RWPE1 (cell line): ENCODE data around the gene MAPK9.
A peak's percentile ranks its signal among the peaks of the same experiment; 100 is the strongest.

Experiments used
- CTCF ChIA-PET: fragments of 350-600 bp; sonication (Branson Sonifier 250); formaldehyde crosslinking; extraction: SDS; loops from one replicate; lab custom pipeline; 2021; lab: Yijun Ruan, JAX
- POLR2A ChIA-PET: fragments of 400-600 bp; formaldehyde crosslinking; extraction: SDS; loops from one replicate; lab custom pipeline; 2020; ENCODE audit warnings: antibody characterized with exemption; ENCODE audit not compliant: low non-redundant PET; lab: Yijun Ruan, JAX
- DNase-seq: peaks from one replicate; pipeline ENCODE4 v3.0.0; 2012; ENCODE audit warnings: low spot score
- H3K27ac ChIP-seq: fragments of 450-650 bp; 2 replicates; pipeline ENCODE4 v1.5.1; 2017
- TF ChIP-seq, protein P1 (sequence below): fragments of 450-650 bp; conservative IDR thresholded peaks from 2 replicates; pipeline ENCODE4 v1.5.1; 2017; ENCODE audit warnings: low read depth, mild to moderate bottlenecking

The MAPK9 gene

DNA sequence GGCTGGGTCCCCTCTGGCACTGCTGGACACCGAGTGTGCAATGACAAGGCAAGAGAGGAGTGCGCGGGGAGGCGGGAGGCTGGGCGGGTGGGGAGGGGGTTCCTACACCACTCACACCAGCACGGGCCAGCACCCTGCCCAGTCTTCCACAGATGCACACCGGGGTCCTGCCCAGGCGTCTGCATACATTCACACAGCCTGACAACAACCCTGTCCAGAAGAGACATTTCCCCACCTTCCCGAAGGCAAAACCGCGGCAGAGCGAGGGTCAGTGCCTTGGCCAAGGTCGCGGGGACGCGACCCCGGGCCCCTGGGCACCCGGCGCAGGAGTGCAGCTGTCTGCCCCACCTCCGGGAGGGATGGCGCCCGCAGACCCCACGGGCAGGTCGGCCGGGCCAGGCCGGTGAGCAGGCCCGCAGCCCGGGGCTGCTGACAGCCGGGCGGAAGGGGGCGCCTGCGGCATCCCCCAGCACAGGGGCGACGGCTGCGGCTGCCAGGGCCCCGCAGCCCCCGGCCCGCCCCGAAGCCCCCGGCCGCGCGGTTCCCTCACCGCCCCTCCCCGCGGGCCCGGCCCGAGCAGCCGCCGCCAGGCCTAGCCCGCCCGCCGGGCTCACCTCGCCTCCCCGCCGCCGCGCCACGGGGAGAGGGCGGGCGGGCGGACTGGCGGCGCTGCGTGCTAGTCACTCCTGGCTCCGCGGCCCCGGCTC is 496 bp downstream of the MAPK9 start:
- peak; percentile 27 for DNase-seq
- CTCF ChIA-PET: interaction anchor here (0.6 to 2.3 kb wide), 6 partner anchors 23 to 357 kb away, joined by 3 to 12 read pairs (median 4); no protein-coding TSS in a partner anchor
- TF ChIP-seq, protein P1, sequence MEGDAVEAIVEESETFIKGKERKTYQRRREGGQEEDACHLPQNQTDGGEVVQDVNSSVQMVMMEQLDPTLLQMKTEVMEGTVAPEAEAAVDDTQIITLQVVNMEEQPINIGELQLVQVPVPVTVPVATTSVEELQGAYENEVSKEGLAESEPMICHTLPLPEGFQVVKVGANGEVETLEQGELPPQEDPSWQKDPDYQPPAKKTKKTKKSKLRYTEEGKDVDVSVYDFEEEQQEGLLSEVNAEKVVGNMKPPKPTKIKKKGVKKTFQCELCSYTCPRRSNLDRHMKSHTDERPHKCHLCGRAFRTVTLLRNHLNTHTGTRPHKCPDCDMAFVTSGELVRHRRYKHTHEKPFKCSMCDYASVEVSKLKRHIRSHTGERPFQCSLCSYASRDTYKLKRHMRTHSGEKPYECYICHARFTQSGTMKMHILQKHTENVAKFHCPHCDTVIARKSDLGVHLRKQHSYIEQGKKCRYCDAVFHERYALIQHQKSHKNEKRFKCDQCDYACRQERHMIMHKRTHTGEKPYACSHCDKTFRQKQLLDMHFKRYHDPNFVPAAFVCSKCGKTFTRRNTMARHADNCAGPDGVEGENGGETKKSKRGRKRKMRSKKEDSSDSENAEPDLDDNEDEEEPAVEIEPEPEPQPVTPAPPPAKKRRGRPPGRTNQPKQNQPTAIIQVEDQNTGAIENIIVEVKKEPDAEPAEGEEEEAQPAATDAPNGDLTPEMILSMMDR: peak; percentile 42
- H3K27ac ChIP-seq: peak overlapping the region; percentile 85
- POLR2A ChIA-PET: no interaction called here

DNA sequence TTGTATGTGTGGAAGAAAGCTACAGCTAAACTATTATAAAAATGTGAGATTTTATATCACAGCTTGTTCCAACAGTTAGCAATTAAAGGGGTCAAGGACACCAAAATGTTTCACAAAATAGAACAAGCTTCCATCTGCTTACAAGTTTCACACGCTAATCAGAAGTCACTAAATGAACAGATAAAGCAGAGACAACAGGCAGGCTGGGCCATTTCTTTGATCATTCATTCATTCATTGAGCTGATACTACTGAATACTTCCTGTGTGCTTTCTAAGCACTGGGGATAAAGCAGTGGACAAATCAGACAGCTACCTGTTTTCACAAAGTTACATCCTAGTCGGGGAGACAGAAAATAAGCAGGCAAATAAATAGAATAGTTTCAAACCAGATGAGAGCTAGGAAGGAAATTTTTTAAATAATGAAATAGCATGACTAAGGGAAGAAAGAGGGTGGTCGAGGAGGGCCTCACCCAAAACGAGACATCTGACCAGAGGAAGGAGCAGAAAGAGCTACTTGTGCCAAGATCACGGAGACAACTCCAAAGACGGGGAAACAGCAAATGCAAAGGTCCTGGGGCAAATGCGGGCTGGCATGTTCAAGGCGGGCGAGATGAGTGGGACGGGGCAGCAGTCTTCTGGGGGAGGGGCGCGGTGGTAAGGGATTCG is 1.2 kb downstream of the MAPK9 start:
- TF ChIP-seq, protein P1: no peak
- POLR2A ChIA-PET: interaction anchor here (0.5 kb wide), 1 partner anchor 219 kb away, joined by 10 read pairs; no protein-coding TSS in a partner anchor
- DNase-seq: no peak
- peak overlapping the region; percentile 85 for H3K27ac ChIP-seq
- CTCF ChIA-PET: interaction anchor here (0.6 to 2.3 kb wide), 6 partner anchors 24 to 358 kb away, joined by 3 to 12 read pairs (median 3); no protein-coding TSS in a partner anchor

DNA sequence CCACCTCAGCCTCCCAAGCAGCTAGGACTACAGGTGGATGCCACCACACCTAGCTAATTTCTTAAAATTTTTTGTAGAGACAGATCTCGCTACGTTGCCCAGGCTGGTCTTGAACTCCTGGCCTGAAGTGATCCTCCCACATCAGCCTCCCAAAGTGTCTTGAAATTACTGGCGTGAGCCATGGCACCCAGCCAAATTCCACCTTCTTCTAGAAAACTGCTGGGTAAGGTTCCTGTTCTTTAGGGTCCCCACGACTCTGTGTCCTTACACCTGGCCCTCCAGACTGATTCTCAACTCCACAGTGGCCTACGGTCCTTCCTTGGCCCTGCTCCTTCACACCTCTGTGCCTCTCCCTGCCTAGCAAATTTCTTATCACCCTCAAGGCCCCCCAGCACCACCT is 1.9 kb downstream of the MAPK9 start:
- no peak overlapping the region for H3K27ac ChIP-seq
- POLR2A ChIA-PET: interaction anchor here (0.9 kb wide), 1 partner anchor 34 kb away, joined by 4 read pairs; no protein-coding TSS in a partner anchor
- TF ChIP-seq, protein P1: no peak
- CTCF ChIA-PET: interaction anchor here (1.2 to 2.3 kb wide), 2 partner anchors 38 to 77 kb away, joined by 3 to 12 read pairs; no protein-coding TSS in a partner anchor
- no peak for DNase-seq

DNA sequence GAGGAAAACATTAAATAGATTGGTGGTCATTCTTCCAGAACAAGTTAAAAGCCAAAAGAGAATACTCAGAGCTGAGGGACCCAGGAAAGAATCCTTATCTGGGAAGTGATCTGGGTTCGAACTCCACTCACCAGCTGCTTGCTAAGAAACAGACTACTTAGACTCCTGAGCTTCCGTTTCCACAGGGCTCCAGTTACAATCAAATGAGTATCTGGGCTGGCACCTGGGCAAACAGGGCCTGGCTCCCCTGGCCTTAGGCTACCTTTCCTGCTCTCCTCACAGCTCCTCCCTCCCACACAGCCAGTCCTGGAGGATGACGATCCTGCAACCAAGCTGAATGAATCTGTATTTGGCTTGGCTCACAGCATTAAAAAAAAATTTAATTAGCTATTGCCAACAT is 2.5 kb downstream of the MAPK9 start:
- no peak overlapping the region for H3K27ac ChIP-seq
- TF ChIP-seq, protein P1: no peak
- ChIA-PET CTCF (interaction anchor here (0.7 to 2.3 kb wide), 2 partner anchors 39 to 65 kb away, joined by 5 to 12 read pairs; no protein-coding TSS in a partner anchor), POLR2A (interaction anchor here (0.9 kb wide), 1 partner anchor 34 kb away, joined by 4 read pairs; no protein-coding TSS in a partner anchor)
- DNase-seq: peak; percentile 54

DNA sequence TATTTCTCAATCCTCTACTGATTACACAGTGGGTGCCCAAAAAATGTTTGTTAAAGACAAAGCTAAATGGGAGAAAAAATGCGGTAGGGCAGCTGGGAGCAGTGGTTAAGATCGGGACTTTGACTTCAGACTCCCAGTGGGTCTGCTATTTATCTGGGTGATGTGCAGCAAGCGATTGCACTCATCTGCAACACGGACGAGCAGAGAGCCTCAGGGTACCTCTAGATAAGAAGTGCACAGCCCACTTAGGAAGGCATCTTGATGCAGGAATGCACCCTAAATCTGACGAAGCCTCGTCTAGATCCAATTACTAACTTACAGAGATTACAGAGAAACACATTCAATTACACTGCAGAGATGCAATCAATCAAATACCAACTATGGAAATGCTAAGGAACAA is 4.0 kb downstream of the MAPK9 start:
- no peak for DNase-seq
- TF ChIP-seq, protein P1: no peak
- ChIA-PET POLR2A (no interaction called here), CTCF (interaction anchor here (0.5 kb wide), 1 partner anchor 1048 kb away, joined by 3 read pairs; no protein-coding TSS in a partner anchor)
- no peak overlapping the region for H3K27ac ChIP-seq

DNA sequence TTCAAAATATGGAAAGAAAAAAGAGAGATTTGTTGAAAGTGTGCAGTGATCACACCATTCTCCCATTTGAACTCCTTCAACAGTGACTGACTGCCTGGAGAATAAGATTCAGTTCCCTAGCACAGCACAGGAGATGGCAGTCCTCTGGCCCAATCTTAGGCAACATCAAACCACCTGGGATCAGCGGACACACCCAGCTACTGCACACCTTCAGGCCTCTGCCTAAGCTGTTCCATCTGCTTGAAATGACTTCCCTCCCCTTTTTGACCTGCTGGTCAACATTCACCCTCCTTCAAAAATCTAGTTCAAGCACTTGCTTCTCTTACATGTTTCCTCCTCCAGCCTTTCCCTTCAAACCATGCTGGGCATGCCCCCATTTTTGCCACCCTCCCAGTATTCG is 4.5 kb downstream of the MAPK9 start:
- CTCF ChIA-PET: no interaction called here
- POLR2A ChIA-PET: no interaction called here
- DNase-seq: no peak
- TF ChIP-seq, protein P1: no peak
- H3K27ac ChIP-seq: no peak overlapping the region
